Keratinocyte (primary cell): ENCODE data around the gene NAT9. TPM values are rescaled to one million over a fixed set of nuclear protein-coding genes. Genes with fewer than 3 reads are reported as not detected.

ENCODE experiments used
- DNase-seq: peaks from one replicate; pipeline ENCODE4 v3.0.0-alpha.2; 2011; ENCODE audit warnings: low read depth, missing footprints, low spot score
- FAIRE-seq: peaks from 2 replicates; lab custom pipeline; 2011; peaks lifted over from hg19 to GRCh38; lab: Jason Lieb, UNC
- H2AFZ ChIP-seq: 2 replicates; pipeline ENCODE4 v1.6.0; 2012; ENCODE audit warnings: low read length, control low read depth, inconsistent platforms; ENCODE audit not compliant: control insufficient read depth
- H3K27ac ChIP-seq: 2 replicates; pipeline ENCODE4 v1.5.1; 2011; ENCODE audit warnings: low read length; ENCODE audit not compliant: control insufficient read depth, insufficient read depth
- H3K27me3 ChIP-seq: 3 replicates; pipeline ENCODE4 v1.6.0; 2011; ENCODE audit warnings: low read length; ENCODE audit not compliant: control insufficient read depth, insufficient read depth; ENCODE audit errors: extremely low read depth
- H3K36me3 ChIP-seq, 2 experiments: 2 replicates in 1 of 2; 3 replicates in 1 of 2; pipeline ENCODE4 v1.5.1; 2011; ENCODE audit warnings: low read length in 2 of 2, mild to moderate bottlenecking in 1 of 2; ENCODE audit not compliant: control insufficient read depth in 2 of 2, insufficient read depth in 2 of 2; ENCODE audit errors: extremely low read depth in 1 of 2
- H3K4me1 ChIP-seq: 3 replicates; pipeline ENCODE4 v1.5.1; 2011; ENCODE audit warnings: low read length; ENCODE audit not compliant: control insufficient read depth, insufficient read depth; ENCODE audit errors: extremely low read depth
- H3K4me2 ChIP-seq: 3 replicates; pipeline ENCODE4 v1.6.0; 2011; ENCODE audit warnings: low read depth, low read length; ENCODE audit not compliant: control insufficient read depth, insufficient read depth; ENCODE audit errors: extremely low read depth
- H3K4me3 ChIP-seq, 3 experiments: fragments of 200-600 bp in 1 of 3; sonication (generic) in 1 of 3; 2 replicates in 2 of 3; 3 replicates in 1 of 3; pipeline ENCODE4 v1.5.1; 2011 to 2016; ENCODE audit warnings: low read length in 3 of 3, mild to moderate bottlenecking in 3 of 3, control low read depth in 2 of 3, inconsistent platforms in 1 of 3, low read depth in 1 of 3, mixed read lengths in 1 of 3, mixed run types in 1 of 3, moderate library complexity in 1 of 3; ENCODE audit not compliant: control insufficient read depth in 2 of 3, insufficient read depth in 2 of 3; ENCODE audit errors: extremely low read depth in 1 of 3
- H3K79me2 ChIP-seq: 2 replicates; pipeline ENCODE4 v1.6.0; 2012; ENCODE audit warnings: low read length; ENCODE audit not compliant: control insufficient read depth, insufficient read depth
- H3K9ac ChIP-seq: 3 replicates; pipeline ENCODE4 v1.6.0; 2011; ENCODE audit warnings: low read length; ENCODE audit not compliant: control insufficient read depth, insufficient read depth; ENCODE audit errors: extremely low read depth
- H3K9me1 ChIP-seq: 3 replicates; pipeline ENCODE4 v1.6.0; 2011; ENCODE audit warnings: low read length; ENCODE audit not compliant: control insufficient read depth, insufficient read depth; ENCODE audit errors: extremely low read depth
- H3K9me3 ChIP-seq: 2 replicates; pipeline ENCODE4 v1.5.1; 2012; ENCODE audit warnings: low read depth, low read length; ENCODE audit not compliant: control insufficient read depth
- H4K20me1 ChIP-seq: 3 replicates; pipeline ENCODE4 v1.6.0; 2011; ENCODE audit warnings: low read length; ENCODE audit not compliant: control insufficient read depth, insufficient read depth; ENCODE audit errors: extremely low read depth
- CTCF ChIP-seq, 3 experiments: IDR thresholded peaks in 1 of 3; conservative IDR thresholded peaks in 1 of 3; optimal IDR thresholded peaks in 1 of 3; 2 replicates in 2 of 3; 3 replicates in 1 of 3; pipeline versions ENCODE3 to v1.5.1; 2011; ENCODE audit warnings: low read length in 3 of 3, mild to moderate bottlenecking in 3 of 3, moderate library complexity in 2 of 3, control low read depth in 1 of 3, inconsistent platforms in 1 of 3; ENCODE audit not compliant: insufficient read depth in 2 of 3; ENCODE audit errors: extremely low read depth in 1 of 3
- EZH2 ChIP-seq: IDR thresholded peaks from one replicate; pipeline ENCODE4 v1.6.1; 2012; ENCODE audit warnings: inconsistent platforms, mild to moderate bottlenecking, low read length, moderate library complexity
- dilution Hi-C: fragments of 300-500 bp; cut with MboI; formaldehyde crosslinking; loops from one replicate; pipeline ENCODE4 v1.7.0; 2020; ENCODE audit warnings: low sequenced_read_pairs; ENCODE audit not compliant: extremely low pct_ligation_motif_present
- polyA plus RNA-seq, 5 experiments: library from polyadenylated mRNA; depleted of rRNA in 3 of 5; stranded (reverse) in 3 of 5; stranded (forward) in 1 of 5; unstranded in 1 of 5; fragments of >200 nt; gene quantifications; 1 replicate in 1 of 5; 2 replicates in 3 of 5; 3 replicates in 1 of 5; pipeline versions ENCODE4 v1.2.1 to v1.2.3, GENCODE V29; 2011 to 2012; ENCODE audit warnings: missing spikeins in 2 of 5, low read depth in 1 of 5, low replicate concordance in 1 of 5

The NAT9 gene
- polyA plus RNA-seq, 1 donor (not counting 4 experiments of a cell fraction or from before 2014, with no cell fraction given), result 34.6 TPM

- FAIRE-seq, result no peak
- Histone ChIP-seq H3K4me1 (peaks cover 2% of the 10 kb centered on the region), H3K27ac (no peak overlapping the region), H3K9me3 (no peaks in the 10 kb centered on the region), H3K9me1 (no peaks in the 10 kb centered on the region), H3K79me2 (no peaks in the 10 kb centered on the region), H3K9ac (no peak overlapping the region), H3K36me3 (no peaks in the 10 kb centered on the region), H4K20me1 (peaks cover 2% of the 10 kb centered on the region), H3K27me3 (peaks cover 50% of the 10 kb centered on the region), H2AFZ (no peak overlapping the region), H3K4me2 (peak overlapping the region; percentile 22), H3K4me3 (no peak overlapping the region)
- TF ChIP-seq CTCF (optimal IDR thresholded peaks at IDR 0.05 in 1 of 3, IDR thresholded peaks at IDR 0.05 in 1 of 3, conservative IDR thresholded peaks at IDR 0.05 in 1 of 3; ENCODE audit: extremely low read depth in 1 of 3, insufficient read depth in 2 of 3, low read length in 3 of 3), result peak; percentile 15 to 58 (median 58)
- TF ChIP-seq EZH2, result peak; percentile 89
- dilution Hi-C loops, result no loop called here
- DNase-seq, result no peak
Measured at GRCh38 chr17:74737299-74738050, 38.7 kb downstream of the NAT9 start.

- DNase-seq, result no peak
- H3K9me3 ChIP-seq, result no peaks in the 10 kb centered on the region
- H3K79me2 ChIP-seq, result no peaks in the 10 kb centered on the region
- no peak for FAIRE-seq
- H3K4me2 ChIP-seq, result peak within 1 kb of the TSS; percentile 37
- no peak within 1 kb of the TSS for H3K9ac ChIP-seq
- H3K4me1 ChIP-seq, result peaks cover 2% of the 10 kb centered on the region
- dilution Hi-C loops, result no loop called here
- H2AFZ ChIP-seq, result no peak within 1 kb of the TSS
- TF ChIP-seq CTCF (optimal IDR thresholded peaks at IDR 0.05 in 1 of 3, IDR thresholded peaks at IDR 0.05 in 1 of 3, conservative IDR thresholded peaks at IDR 0.05 in 1 of 3; ENCODE audit: extremely low read depth in 1 of 3, insufficient read depth in 2 of 3, low read length in 3 of 3) (peak; percentile 12 to 61 (median 60)), EZH2 (peak; percentile 68)
- H3K36me3 ChIP-seq, result no peaks in the 10 kb centered on the region
- no peak within 1 kb of the TSS for H3K4me3 ChIP-seq
- no peak within 1 kb of the TSS for H3K27ac ChIP-seq
- H3K9me1 ChIP-seq, result no peaks in the 10 kb centered on the region
- no peaks in the 10 kb centered on the region for H4K20me1 ChIP-seq
- peaks cover 46% of the 10 kb centered on the region for H3K27me3 ChIP-seq
Measured at GRCh38 chr17:74736513-74737298, 39.4 kb downstream of the NAT9 start, which contains the start of gene RAB37. TSS of gene RAB37 (plus strand) at chr17:74737256. CDS start at chr17:74737273, 17 bp downstream.
